ENCODE measurements around the gene PSMA5. TPM values are rescaled to one million over a fixed set of nuclear protein-coding genes. Genes with fewer than 3 reads are reported as not detected.
"Not testable (repeated sequence)": the region's sequence is repeated elsewhere in the genome, so short reads cannot be mapped to it uniquely, and the experiment has no call there.

Gene PSMA5
- total RNA-seq, 4 donors from 2014 or later = 26.2 to 36.2 (median 31.5) TPM

GRCh38 chr1:109457819-109458218, 31.6 kb upstream of the PSMA5 start:
- H3K27me3 ChIP-seq = peaks cover 36% of the 10 kb centered on the region
- WGBS = 86% methylated on average over 4 of the region's 4 CpGs

GRCh38 chr1:109454497-109455133, 28.4 kb upstream of the PSMA5 start:
- Histone ChIP-seq H3K4me1 (no peaks in the 10 kb centered on the region), H3K27me3 (peaks cover 21% of the 10 kb centered on the region), H3K36me3 (no peaks in the 10 kb centered on the region), H3K9me3 (peaks cover 8% of the 10 kb centered on the region), H3K27ac (no peak overlapping the region), H3K4me3 (no peak overlapping the region)
- 97% methylated on average over 1 of the region's 1 CpG for WGBS
- TF ChIP-seq POLR2A (IDR thresholded peaks at IDR 0.05) = no peak
- DNase-seq (ENCODE audit: low spot score in 2 of 2) = no peak

More at GRCh38 chr1:109457819-109458218, 31.6 kb upstream of the PSMA5 start:
- H3K4me1 ChIP-seq = no peaks in the 10 kb centered on the region
- TF ChIP-seq CTCF (IDR thresholded peaks at IDR 0.05) (no peak), POLR2AphosphoS5 (IDR thresholded peaks at IDR 0.05) (no peak), POLR2A (IDR thresholded peaks at IDR 0.05) (no peak), EP300 (IDR thresholded peaks at IDR 0.05) (no peak)
- H3K4me3 ChIP-seq = no peak overlapping the region
- H3K36me3 ChIP-seq = no peaks in the 10 kb centered on the region
- H3K9me3 ChIP-seq = peaks cover 8% of the 10 kb centered on the region
- H3K27ac ChIP-seq = no peak overlapping the region
- DNase-seq (ENCODE audit: low spot score in 2 of 2) = no peak

- Histone ChIP-seq H3K36me3 (no peaks in the 10 kb centered on the region), H3K4me3 (no peak overlapping the region), H3K4me1 (no peaks in the 10 kb centered on the region), H3K27ac (no peak overlapping the region), H3K27me3 (peaks cover 29% of the 10 kb centered on the region), H3K9me3 (no peaks in the 10 kb centered on the region)
- no peak for DNase-seq (ENCODE audit: low spot score in 2 of 2)
- TF ChIP-seq EP300 (IDR thresholded peaks at IDR 0.05) (no peak), POLR2A (IDR thresholded peaks at IDR 0.05) (no peak), POLR2AphosphoS5 (IDR thresholded peaks at IDR 0.05) (no peak), CTCF (IDR thresholded peaks at IDR 0.05) (no peak)
- 70% methylated on average over 4 of the region's 4 CpGs for WGBS
These were observed 21.3 kb upstream of the PSMA5 start for GRCh38 chr1:109447524-109447923.

GRCh38 chr1:109445949-109446695, 19.9 kb upstream of the PSMA5 start:
- H3K9me3 ChIP-seq; H3K27ac ChIP-seq; H3K36me3 ChIP-seq; H3K4me1 ChIP-seq; H3K4me3 ChIP-seq; DNase-seq (ENCODE audit: low spot score in 2 of 2): not testable (repeated sequence)
- H3K27me3 ChIP-seq = peaks cover 39% of the 10 kb centered on the region
- 56% methylated on average over 11 of the region's 11 CpGs for WGBS

- Histone ChIP-seq H3K27ac (no peak overlapping the region), H3K9me3 (no peaks in the 10 kb centered on the region), H3K27me3 (peaks cover 35% of the 10 kb centered on the region), H3K4me1 (no peaks in the 10 kb centered on the region), H3K4me3 (no peak overlapping the region), H3K36me3 (no peaks in the 10 kb centered on the region)
- no peak for TF ChIP-seq POLR2AphosphoS5 (IDR thresholded peaks at IDR 0.05)
- TF ChIP-seq POLR2A (IDR thresholded peaks at IDR 0.05) = no peak
- no peak for TF ChIP-seq CTCF (IDR thresholded peaks at IDR 0.05)
- TF ChIP-seq EP300 (IDR thresholded peaks at IDR 0.05) = no peak
- no peak for DNase-seq (ENCODE audit: low spot score in 2 of 2)
- WGBS = 100% methylated on average over 1 of the region's 1 CpG
These were observed 18.1 kb upstream of the PSMA5 start for GRCh38 chr1:109444346-109444745.

GRCh38 chr1:109443476-109443875, 17.2 kb upstream of the PSMA5 start:
- no peaks in the 10 kb centered on the region for H3K4me1 ChIP-seq
- no peak for DNase-seq (ENCODE audit: low spot score in 2 of 2)
- no peak overlapping the region for H3K4me3 ChIP-seq
- H3K27me3 ChIP-seq = peaks cover 35% of the 10 kb centered on the region
- H3K9me3 ChIP-seq = no peaks in the 10 kb centered on the region
- H3K27ac ChIP-seq = no peak overlapping the region
- 65% methylated on average over 2 of the region's 2 CpGs for WGBS
- no peaks in the 10 kb centered on the region for H3K36me3 ChIP-seq
- TF ChIP-seq POLR2A (IDR thresholded peaks at IDR 0.05) (no peak), EP300 (IDR thresholded peaks at IDR 0.05) (no peak), CTCF (IDR thresholded peaks at IDR 0.05) (no peak), POLR2AphosphoS5 (IDR thresholded peaks at IDR 0.05) (no peak)

Measured in suprapubic skin (tissue), 4 donors.